GM13976 (cell line): ENCODE results near the gene CAMK4.
"Not testable (repeated sequence)": the region's sequence is repeated elsewhere in the genome, so short reads cannot be mapped to it uniquely, and the experiment has no call there.

ENCODE experiments used
- DNase-seq: peaks from one replicate; pipeline ENCODE4 v3.0.0; 2012; ENCODE audit warnings: low spot score
- CTCF ChIP-seq: IDR thresholded peaks from 2 replicates; pipeline ENCODE4 v1.5.1; 2012; ENCODE audit warnings: borderline replicate concordance, mild to moderate bottlenecking; ENCODE audit not compliant: insufficient read depth; ENCODE audit errors: extremely low read depth, missing control alignments, control extremely low read depth
- in situ Hi-C: fragments of 300-500 bp; cut with MboI; formaldehyde crosslinking; loops from one replicate; pipeline ENCODE4 v1.12.0; 2022; ENCODE audit warnings: low sequenced_read_pairs, mixed read lengths, inconsistent platforms; ENCODE audit not compliant: unreplicated experiment

Gene CAMK4

GRCh38 chr5:111248571-111248970, 24.4 kb downstream of the CAMK4 start:
- in situ Hi-C loops = no loop called here
- no peak for TF ChIP-seq CTCF
- DNase-seq = no peak

- DNase-seq = no peak
- in situ Hi-C loops = loop anchor here (25.0 kb wide), 1 partner anchor 490 kb away; no protein-coding TSS in a partner anchor
- no peak for TF ChIP-seq CTCF
Measured at GRCh38 chr5:111251921-111252320, 27.7 kb downstream of the CAMK4 start.

- no peak for TF ChIP-seq CTCF
- DNase-seq = peak; percentile 29
- in situ Hi-C loops = loop anchor here (25.0 kb wide), 1 partner anchor 491 kb away; no protein-coding TSS in a partner anchor
Measured at GRCh38 chr5:111252799-111253545, 28.8 kb downstream of the CAMK4 start.

- no peak for TF ChIP-seq CTCF
- peak; percentile 50 for DNase-seq
- in situ Hi-C loops = loop anchor here (25.0 kb wide), 1 partner anchor 492 kb away; no protein-coding TSS in a partner anchor
Measured at GRCh38 chr5:111254613-111255012, 30.4 kb downstream of the CAMK4 start.

GRCh38 chr5:111255169-111255568, 31.0 kb downstream of the CAMK4 start:
- in situ Hi-C loops = loop anchor here (25.0 kb wide), 1 partner anchor 493 kb away; no protein-coding TSS in a partner anchor
- no peak for DNase-seq
- TF ChIP-seq CTCF = no peak

GRCh38 chr5:111256128-111256527, 31.9 kb downstream of the CAMK4 start:
- in situ Hi-C loops = loop anchor here (25.0 kb wide), 1 partner anchor 494 kb away; no protein-coding TSS in a partner anchor
- DNase-seq = no peak
- no peak for TF ChIP-seq CTCF

- in situ Hi-C loops = loop anchor here (25.0 kb wide), 1 partner anchor 495 kb away; no protein-coding TSS in a partner anchor
- not testable (repeated sequence) for DNase-seq
Measured at GRCh38 chr5:111257610-111258009, 33.4 kb downstream of the CAMK4 start.
